ENCODE data around the gene ZNF473. TPM values are rescaled to one million over a fixed set of nuclear protein-coding genes. Genes with fewer than 3 reads are reported as not detected.
"Not testable (repeated sequence)": the region's sequence is repeated elsewhere in the genome, so short reads cannot be mapped to it uniquely, and the experiment has no call there.

The ZNF473 gene
- total and polyA plus RNA-seq, 2 donors (not counting 3 experiments of a cell fraction or from before 2014, with no cell fraction given): 3.8 to 8.7 TPM

- Histone ChIP-seq H4K20me1 (replicated peaks; ENCODE audit: control insufficient read depth, extremely low read depth, insufficient read depth, low read length) (no peaks in the 10 kb centered on the region), H3K4me1 (ENCODE audit: control insufficient read depth, extremely low read depth, insufficient read depth, low read length) (no peaks in the 10 kb centered on the region), H3K79me2 (ENCODE audit: control insufficient read depth, insufficient read depth, low read length) (no peaks in the 10 kb centered on the region), H3K27me3 (ENCODE audit: control insufficient read depth in 2 of 2, insufficient read depth in 2 of 2, low read length in 2 of 2) (no peaks in the 10 kb centered on the region), H3K36me3 (ENCODE audit: control insufficient read depth in 2 of 2, extremely low read depth in 1 of 2, insufficient read depth in 2 of 2, low read length in 2 of 2) (peaks cover 0 to 10% of the 10 kb centered on the region in 2 experiments), H3K9me1 (replicated peaks; ENCODE audit: control insufficient read depth, extremely low read depth, insufficient read depth, low read length) (no peaks in the 10 kb centered on the region), H2AFZ (ENCODE audit: low read depth, low read length) (peak overlapping the region; percentile 74), H3K9ac (replicated peaks; ENCODE audit: extremely low read depth, insufficient read depth, low read length) (no peak overlapping the region), H3K27ac (ENCODE audit: insufficient read depth, low read depth, low read length) (no peak overlapping the region), H3K4me2 (ENCODE audit: insufficient read depth, low read length) (peak overlapping the region; percentile 33), H3K9me3 (replicated peaks; ENCODE audit: control insufficient read depth, insufficient read depth, low read length) (peaks cover 12% of the 10 kb centered on the region), H3K4me3 (replicated peaks in 1 of 3; ENCODE audit: insufficient read depth in 1 of 3, low read depth in 1 of 3, low read length in 3 of 3) (peak overlapping the region in 2 of 3 experiments; percentile 32 to 35)
- FAIRE-seq (peak; percentile 46), DNase-seq (ENCODE audit: low read depth, low spot score) (peak; percentile 61)
- ChIA-PET POLR2A (no interaction called here), CTCF (interaction anchor here (1.0 to 1.8 kb wide), 3 partner anchors 11 to 25 kb away, joined by 3 to 5 read pairs (median 5); partner anchors contain the start of gene ZNF473)
- TF ChIP-seq, protein P1, sequence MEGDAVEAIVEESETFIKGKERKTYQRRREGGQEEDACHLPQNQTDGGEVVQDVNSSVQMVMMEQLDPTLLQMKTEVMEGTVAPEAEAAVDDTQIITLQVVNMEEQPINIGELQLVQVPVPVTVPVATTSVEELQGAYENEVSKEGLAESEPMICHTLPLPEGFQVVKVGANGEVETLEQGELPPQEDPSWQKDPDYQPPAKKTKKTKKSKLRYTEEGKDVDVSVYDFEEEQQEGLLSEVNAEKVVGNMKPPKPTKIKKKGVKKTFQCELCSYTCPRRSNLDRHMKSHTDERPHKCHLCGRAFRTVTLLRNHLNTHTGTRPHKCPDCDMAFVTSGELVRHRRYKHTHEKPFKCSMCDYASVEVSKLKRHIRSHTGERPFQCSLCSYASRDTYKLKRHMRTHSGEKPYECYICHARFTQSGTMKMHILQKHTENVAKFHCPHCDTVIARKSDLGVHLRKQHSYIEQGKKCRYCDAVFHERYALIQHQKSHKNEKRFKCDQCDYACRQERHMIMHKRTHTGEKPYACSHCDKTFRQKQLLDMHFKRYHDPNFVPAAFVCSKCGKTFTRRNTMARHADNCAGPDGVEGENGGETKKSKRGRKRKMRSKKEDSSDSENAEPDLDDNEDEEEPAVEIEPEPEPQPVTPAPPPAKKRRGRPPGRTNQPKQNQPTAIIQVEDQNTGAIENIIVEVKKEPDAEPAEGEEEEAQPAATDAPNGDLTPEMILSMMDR (IDR thresholded peaks at IDR 0.05; ENCODE audit: extremely low read depth in 1 of 2, insufficient read depth in 1 of 2, low read depth in 1 of 2, low read length in 2 of 2): no peak
- TF ChIP-seq EZH2 (IDR thresholded peaks at IDR 0.05; ENCODE audit: borderline replicate concordance, low read depth, low read length, severe bottlenecking) (no peak), MYC (IDR thresholded peaks at IDR 0.05; ENCODE audit: low read depth, low read length) (no peak), GATA2 (IDR thresholded peaks at IDR 0.05; ENCODE audit: insufficient read depth, insufficient read length, low read depth, low read length) (no peak), FOS (IDR thresholded peaks at IDR 0.05; ENCODE audit: borderline replicate concordance, insufficient read depth, low read length) (no peak), JUN (IDR thresholded peaks at IDR 0.05; ENCODE audit: borderline replicate concordance, insufficient read depth, insufficient read length, low read depth) (no peak), POLR2AphosphoS5 (IDR thresholded peaks at IDR 0.05; ENCODE audit: insufficient read depth, low read depth, low read length) (no peak), POLR2A (IDR thresholded peaks at IDR 0.05; ENCODE audit: low read depth, low read length) (no peak)
- TF ChIP-seq, protein P2, sequence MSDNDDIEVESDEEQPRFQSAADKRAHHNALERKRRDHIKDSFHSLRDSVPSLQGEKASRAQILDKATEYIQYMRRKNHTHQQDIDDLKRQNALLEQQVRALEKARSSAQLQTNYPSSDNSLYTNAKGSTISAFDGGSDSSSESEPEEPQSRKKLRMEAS (IDR thresholded peaks at IDR 0.05; ENCODE audit: insufficient read depth, insufficient read length): no peak
- intact Hi-C loops (cut with micrococcal nuclease): no loop called here
- BruUV-seq (replicated peaks): no TSS peak
- dilution Hi-C loops (cut with MboI; ENCODE audit: extremely low pct_ligation_motif_present, low sequenced_read_pairs): no loop called here
These were observed 24.8 kb downstream of the ZNF473 start for GRCh38 chr19:50050406-50051227.

- DNase-seq (ENCODE audit: low read depth, low spot score); H3K9me3 ChIP-seq (replicated peaks; ENCODE audit: control insufficient read depth, insufficient read depth, low read length); H3K9ac ChIP-seq (replicated peaks; ENCODE audit: extremely low read depth, insufficient read depth, low read length); H3K79me2 ChIP-seq (ENCODE audit: control insufficient read depth, insufficient read depth, low read length); H3K27me3 ChIP-seq (ENCODE audit: control insufficient read depth in 2 of 2, insufficient read depth in 2 of 2, low read length in 2 of 2); H3K36me3 ChIP-seq (ENCODE audit: control insufficient read depth in 2 of 2, extremely low read depth in 1 of 2, insufficient read depth in 2 of 2, low read length in 2 of 2); FAIRE-seq; H3K9me1 ChIP-seq (replicated peaks; ENCODE audit: control insufficient read depth, extremely low read depth, insufficient read depth, low read length); H3K27ac ChIP-seq (ENCODE audit: insufficient read depth, low read depth, low read length); dilution Hi-C loops (cut with MboI; ENCODE audit: extremely low pct_ligation_motif_present, low sequenced_read_pairs); H3K4me1 ChIP-seq (ENCODE audit: control insufficient read depth, extremely low read depth, insufficient read depth, low read length); H4K20me1 ChIP-seq (replicated peaks; ENCODE audit: control insufficient read depth, extremely low read depth, insufficient read depth, low read length); intact Hi-C loops (cut with micrococcal nuclease); POLR2A ChIA-PET; H2AFZ ChIP-seq (ENCODE audit: low read depth, low read length): not testable (repeated sequence)
- TSS peak; percentile 11 for BruUV-seq (replicated peaks)
- H3K4me2 ChIP-seq (ENCODE audit: insufficient read depth, low read length): peak overlapping the region; percentile 33
- CTCF ChIA-PET: interaction anchor here (1.0 to 1.8 kb wide), 3 partner anchors 12 to 26 kb away, joined by 3 to 5 read pairs (median 5); partner anchors contain the start of gene ZNF473
- H3K4me3 ChIP-seq (replicated peaks in 1 of 3; ENCODE audit: insufficient read depth in 1 of 3, low read depth in 1 of 3, low read length in 3 of 3): peak overlapping the region in 1 of 3 experiments; percentile 35
These were observed 25.6 kb downstream of the ZNF473 start for GRCh38 chr19:50051228-50051895.
